Measurements from ENCODE around the gene MYO5C. TPM values are rescaled to one million over a fixed set of nuclear protein-coding genes. Genes with fewer than 3 reads are reported as not detected.

MYO5C gene
- total RNA-seq, result 74.7 TPM
- long read RNA-seq, full-length matches to known transcripts, result 6 of 49 reads
- long read RNA-seq, partial matches to known transcripts, result 26 of 49 reads
- long read RNA-seq, other reads (novel, unspliced or antisense), result 17 of 49 reads

- Histone ChIP-seq H3K4me3 (peak within 1 kb of the TSS; percentile 62), H3K27me3 (ENCODE audit: low read depth) (peaks cover 14% of the 10 kb centered on the region), H3K4me1 (peaks cover 29% of the 10 kb centered on the region), H3K9me3 (no peaks in the 10 kb centered on the region), H3K36me3 (no peaks in the 10 kb centered on the region), H3K27ac (peak within 1 kb of the TSS; percentile 85)
- DNase-seq (peak; percentile 93), ATAC-seq (peak; percentile 95 to 98)
- intact Hi-C loops (cut with DNase I), result no loop called here
- TF ChIP-seq CTCF (IDR thresholded peaks at IDR 0.05), result no peak
Measured at GRCh38 chr15:52295421-52296001, at the start of gene MYO5C. Gene MYO5C (minus strand): TSS chr15:52295804. CDS start chr15:52295636, 168 bp downstream.

- Histone ChIP-seq H3K27ac (no peak overlapping the region), H3K4me1 (no peaks in the 10 kb centered on the region), H3K36me3 (peaks cover 36% of the 10 kb centered on the region), H3K9me3 (no peaks in the 10 kb centered on the region), H3K27me3 (ENCODE audit: low read depth) (no peaks in the 10 kb centered on the region), H3K4me3 (no peak overlapping the region)
- ATAC-seq (no peak), DNase-seq (no peak)
- intact Hi-C loops (cut with DNase I), result no loop called here
- TF ChIP-seq CTCF (IDR thresholded peaks at IDR 0.05), result no peak
Measured at GRCh38 chr15:52344592-52344991, 49.0 kb upstream of the MYO5C start.

GRCh38 chr15:52343831-52344230 lies 48.2 kb upstream of the MYO5C start:
- Histone ChIP-seq H3K36me3 (peaks cover 29% of the 10 kb centered on the region), H3K4me3 (no peak overlapping the region), H3K4me1 (no peaks in the 10 kb centered on the region), H3K27ac (no peak overlapping the region), H3K27me3 (ENCODE audit: low read depth) (no peaks in the 10 kb centered on the region), H3K9me3 (no peaks in the 10 kb centered on the region)
- intact Hi-C loops (cut with DNase I), result no loop called here
- no peak for ATAC-seq
- TF ChIP-seq CTCF (IDR thresholded peaks at IDR 0.05), result no peak
- DNase-seq, result no peak

GRCh38 chr15:52340093-52340492 lies 44.5 kb upstream of the MYO5C start:
- H3K4me3 ChIP-seq, result no peak overlapping the region
- DNase-seq, result no peak

GRCh38 chr15:52338891-52339290 lies 43.3 kb upstream of the MYO5C start:
- no peak overlapping the region for H3K27ac ChIP-seq
- intact Hi-C loops (cut with DNase I), result no loop called here
- no peak for DNase-seq
- no peaks in the 10 kb centered on the region for H3K4me1 ChIP-seq
- TF ChIP-seq CTCF (IDR thresholded peaks at IDR 0.05), result no peak
- peaks cover 35% of the 10 kb centered on the region for H3K36me3 ChIP-seq
- ATAC-seq, result no peak
- no peaks in the 10 kb centered on the region for H3K9me3 ChIP-seq
- H3K4me3 ChIP-seq, result no peak overlapping the region
- H3K27me3 ChIP-seq (ENCODE audit: low read depth), result no peaks in the 10 kb centered on the region

More at GRCh38 chr15:52340093-52340492, 44.5 kb upstream of the MYO5C start:
- Histone ChIP-seq H3K27me3 (ENCODE audit: low read depth) (no peaks in the 10 kb centered on the region), H3K27ac (no peak overlapping the region), H3K9me3 (no peaks in the 10 kb centered on the region), H3K4me1 (no peaks in the 10 kb centered on the region), H3K36me3 (peaks cover 32% of the 10 kb centered on the region)
- no peak for ATAC-seq
- intact Hi-C loops (cut with DNase I), result no loop called here
- no peak for TF ChIP-seq CTCF (IDR thresholded peaks at IDR 0.05)

Data from lower lobe of right lung (tissue), 2 donors.